GM12865 (cell line): Measurements from ENCODE around the gene DNAH12.

Source experiments
- DNase-seq: peaks from one replicate; pipeline ENCODE4 v3.0.0; 2010; ENCODE audit warnings: low read depth
- H3K4me3 ChIP-seq: 2 replicates; pipeline ENCODE4 v1.5.1; 2011; ENCODE audit warnings: mild to moderate bottlenecking, low read depth, low read length, control low read depth
- CTCF ChIP-seq: IDR thresholded peaks from 2 replicates; pipeline ENCODE4 v1.5.1; 2011; ENCODE audit warnings: low read length, control low read depth, low read depth, inconsistent platforms; ENCODE audit not compliant: insufficient read depth; ENCODE audit errors: missing control alignments

DNAH12 gene

GRCh38 chr3:57283334-57283733 lies 260.8 kb downstream of the DNAH12 start:
- H3K4me3 ChIP-seq: no peak overlapping the region
- no peak for DNase-seq
- TF ChIP-seq CTCF: no peak

GRCh38 chr3:57281715-57282114 lies 262.4 kb downstream of the DNAH12 start:
- no peak for DNase-seq
- no peak overlapping the region for H3K4me3 ChIP-seq

GRCh38 chr3:57279685-57280084 lies 264.5 kb downstream of the DNAH12 start:
- DNase-seq: no peak
- no peak for TF ChIP-seq CTCF
- no peak overlapping the region for H3K4me3 ChIP-seq

More at GRCh38 chr3:57281715-57282114, 262.4 kb downstream of the DNAH12 start:
- TF ChIP-seq CTCF: no peak

GRCh38 chr3:57278237-57278636 lies 265.9 kb downstream of the DNAH12 start:
- TF ChIP-seq CTCF: no peak
- DNase-seq: no peak
- H3K4me3 ChIP-seq: no peak overlapping the region

- no peak overlapping the region for H3K4me3 ChIP-seq
- no peak for DNase-seq
- TF ChIP-seq CTCF: no peak
Observed at GRCh38 chr3:57275393-57275792, 268.8 kb downstream of the DNAH12 start.

GRCh38 chr3:57274845-57275244 lies 269.3 kb downstream of the DNAH12 start:
- H3K4me3 ChIP-seq: no peak overlapping the region
- no peak for DNase-seq
- no peak for TF ChIP-seq CTCF

- TF ChIP-seq CTCF: no peak
- H3K4me3 ChIP-seq: no peak overlapping the region
- DNase-seq: no peak
Observed at GRCh38 chr3:57268416-57268815, 275.7 kb downstream of the DNAH12 start.
